Trophoblast cell (in vitro differentiated cells and primary cell): ENCODE measurements around the gene CCDC142.
"Not testable (repeated sequence)": the region's sequence is repeated elsewhere in the genome, so short reads cannot be mapped to it uniquely, and the experiment has no call there.

Experiments
- DNase-seq, 2 donors: peaks; one replicate each; pipeline ENCODE4 v3.0.0-alpha.2; 2016
- H2AFZ ChIP-seq: 2 replicates; pipeline ENCODE4 v1.6.1; 2013; ENCODE audit warnings: low read length, moderate library complexity, mild to moderate bottlenecking; ENCODE audit not compliant: insufficient read depth, poor library complexity
- H2AK5ac ChIP-seq: 2 replicates; pipeline ENCODE4 v1.6.1; 2013; ENCODE audit warnings: mild to moderate bottlenecking, low read length
- H2BK120ac ChIP-seq: 2 replicates; pipeline ENCODE4 v1.6.1; 2013; ENCODE audit warnings: low read length, mild to moderate bottlenecking, moderate library complexity; ENCODE audit not compliant: insufficient read depth, poor library complexity
- H2BK12ac ChIP-seq: 2 replicates; pipeline ENCODE4 v1.6.1; 2013; ENCODE audit warnings: mild to moderate bottlenecking, low read length, moderate library complexity
- H2BK5ac ChIP-seq: 2 replicates; pipeline ENCODE4 v1.6.1; 2013; ENCODE audit warnings: low read length, low read depth, moderate library complexity, mild to moderate bottlenecking; ENCODE audit not compliant: poor library complexity
- H3K14ac ChIP-seq: 2 replicates; pipeline ENCODE4 v1.6.1; 2013; ENCODE audit warnings: mild to moderate bottlenecking, low read length
- H3K18ac ChIP-seq: 2 replicates; pipeline ENCODE4 v1.6.1; 2013; ENCODE audit warnings: mild to moderate bottlenecking, low read length
- H3K23ac ChIP-seq: 2 replicates; pipeline ENCODE4 v1.6.1; 2013; ENCODE audit warnings: low read length
- H3K27ac ChIP-seq: 2 replicates; pipeline ENCODE4 v1.5.1; 2013; ENCODE audit warnings: low read depth, mild to moderate bottlenecking, inconsistent platforms, low read length, moderate library complexity
- H3K27me3 ChIP-seq: 2 replicates; pipeline ENCODE4 v1.6.1; 2013; ENCODE audit warnings: inconsistent platforms, mild to moderate bottlenecking, low read length, moderate library complexity; ENCODE audit not compliant: insufficient read depth
- H3K36me3 ChIP-seq, 2 experiments: 1 replicate in 1 of 2; 2 replicates in 1 of 2; pipeline ENCODE4 v1.6.1; 2013; ENCODE audit warnings: low read length in 2 of 2, mild to moderate bottlenecking in 2 of 2, moderate library complexity in 1 of 2; ENCODE audit not compliant: insufficient read depth in 2 of 2, control insufficient read depth in 1 of 2
- H3K4ac ChIP-seq: 2 replicates; pipeline ENCODE4 v1.6.1; 2013; ENCODE audit warnings: low read depth, mild to moderate bottlenecking, low read length, moderate library complexity
- H3K4me1 ChIP-seq, 2 experiments: 1 replicate in 1 of 2; 2 replicates in 1 of 2; pipeline ENCODE4 v1.6.1; 2013; ENCODE audit warnings: low read length in 2 of 2, mild to moderate bottlenecking in 2 of 2, moderate library complexity in 1 of 2; ENCODE audit not compliant: insufficient read depth in 2 of 2, control insufficient read depth in 1 of 2
- H3K4me2 ChIP-seq: 2 replicates; pipeline ENCODE4 v1.6.1; 2013; ENCODE audit warnings: inconsistent platforms, mild to moderate bottlenecking, low read length, moderate library complexity
- H3K4me3 ChIP-seq: 2 replicates; pipeline ENCODE4 v1.5.1; 2013; ENCODE audit warnings: mild to moderate bottlenecking, low read depth, low read length, inconsistent platforms
- H3K79me1 ChIP-seq: one replicate; pipeline ENCODE4 v1.6.1; 2013; ENCODE audit warnings: low read length
- H3K79me2 ChIP-seq: 2 replicates; pipeline ENCODE4 v1.6.1; 2013; ENCODE audit warnings: low read length, mild to moderate bottlenecking; ENCODE audit not compliant: control insufficient read depth, insufficient read depth, poor library complexity
- H3K9ac ChIP-seq: 2 replicates; pipeline ENCODE4 v1.6.1; 2013; ENCODE audit warnings: mild to moderate bottlenecking, low read length
- H3K9me3 ChIP-seq: 2 replicates; pipeline ENCODE4 v1.6.1; 2013; ENCODE audit warnings: low read depth, mild to moderate bottlenecking, control low read depth, inconsistent platforms, low read length; ENCODE audit not compliant: insufficient read depth
- H4K12ac ChIP-seq: 2 replicates; pipeline ENCODE4 v1.6.1; 2013; ENCODE audit warnings: low read depth, mild to moderate bottlenecking, low read length, moderate library complexity
- H4K8ac ChIP-seq: 2 replicates; pipeline ENCODE4 v1.6.1; 2013; ENCODE audit warnings: low read depth, mild to moderate bottlenecking, low read length, moderate library complexity
- H4K91ac ChIP-seq: one replicate; pipeline ENCODE4 v1.6.1; 2013; ENCODE audit warnings: low read depth, mild to moderate bottlenecking, low read length, moderate library complexity
- WGBS: extraction: QIAGEN DNeasy Blood & Tissue Kit; methylation state at CpG from one replicate; pipeline ENCODE4 v1.1.7; 2013; ENCODE audit warnings: missing lambda C conversion rate; ENCODE audit not compliant: insufficient read length, insufficient coverage; ENCODE audit errors: extremely low coverage; 5-methylcytosine and 5-hydroxymethylcytosine counted together

CCDC142 gene

DNA sequence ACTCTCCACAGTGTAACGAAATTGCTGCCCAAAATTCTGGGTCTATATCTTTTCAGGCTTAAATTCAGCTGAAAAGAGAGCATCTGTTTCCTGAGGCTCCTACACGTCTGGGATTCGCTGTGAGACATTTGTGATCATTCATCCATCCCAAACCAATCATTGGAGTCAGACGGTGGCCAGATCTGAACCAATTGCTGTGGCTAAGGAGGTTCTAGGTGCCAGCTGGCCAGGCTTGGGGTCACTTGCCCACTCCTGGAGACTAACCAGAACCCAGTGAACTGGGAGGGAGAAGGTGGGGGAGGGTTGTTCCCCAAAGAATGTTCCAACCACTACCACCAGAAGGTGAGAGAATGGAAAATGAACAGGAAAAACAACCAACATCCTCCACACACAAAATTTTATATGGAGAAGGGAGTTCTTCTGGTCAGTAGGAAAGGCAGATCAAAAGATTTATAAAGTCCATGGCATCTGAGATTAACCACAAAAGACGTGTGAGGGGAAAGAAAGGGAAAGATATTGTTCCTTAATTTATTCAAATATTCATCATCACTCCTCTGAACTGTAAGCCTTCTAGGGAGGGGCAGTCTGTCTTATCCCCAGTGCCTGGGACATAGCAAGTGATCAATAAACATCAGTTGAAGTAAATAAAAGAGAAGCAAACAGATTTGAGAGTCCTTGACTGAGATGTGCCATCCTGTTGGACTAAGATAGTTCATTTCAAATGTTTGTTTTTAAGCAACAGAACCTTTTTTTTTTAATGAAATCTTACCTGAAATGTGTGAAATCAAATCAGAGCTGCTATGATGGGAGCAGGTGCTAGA lies 38.1 kb downstream of the CCDC142 start:
- H3K79me2 ChIP-seq, result peaks cover 18% of the 10 kb centered on the region
- H3K27me3 ChIP-seq, result no peaks in the 10 kb centered on the region
- no peak overlapping the region for H3K9ac ChIP-seq
- H3K9me3 ChIP-seq, result no peaks in the 10 kb centered on the region
- H3K79me1 ChIP-seq, result peaks cover 23% of the 10 kb centered on the region
- H2AFZ ChIP-seq, result no peak overlapping the region
- H3K4me3 ChIP-seq, result no peak overlapping the region
- H3K36me3 ChIP-seq, result no peaks in the 10 kb centered on the region
- no peak overlapping the region for H4K8ac ChIP-seq
- no peak overlapping the region for H2AK5ac ChIP-seq
- H3K18ac ChIP-seq, result no peak overlapping the region
- H4K91ac ChIP-seq, result no peak overlapping the region
- no peak overlapping the region for H2BK5ac ChIP-seq
- no peak overlapping the region for H4K12ac ChIP-seq
- no peak overlapping the region for H2BK120ac ChIP-seq
- peaks cover 3 to 7% of the 10 kb centered on the region in 2 experiments for H3K4me1 ChIP-seq
- no peak overlapping the region for H3K27ac ChIP-seq
- H3K4me2 ChIP-seq, result no peak overlapping the region
- H3K23ac ChIP-seq, result no peak overlapping the region
- no peak for DNase-seq
- no peak overlapping the region for H3K4ac ChIP-seq
- H2BK12ac ChIP-seq, result no peak overlapping the region
- WGBS, result no CpG with 5 or more reads among the region's 5 CpGs
- no peak overlapping the region for H3K14ac ChIP-seq

DNA sequence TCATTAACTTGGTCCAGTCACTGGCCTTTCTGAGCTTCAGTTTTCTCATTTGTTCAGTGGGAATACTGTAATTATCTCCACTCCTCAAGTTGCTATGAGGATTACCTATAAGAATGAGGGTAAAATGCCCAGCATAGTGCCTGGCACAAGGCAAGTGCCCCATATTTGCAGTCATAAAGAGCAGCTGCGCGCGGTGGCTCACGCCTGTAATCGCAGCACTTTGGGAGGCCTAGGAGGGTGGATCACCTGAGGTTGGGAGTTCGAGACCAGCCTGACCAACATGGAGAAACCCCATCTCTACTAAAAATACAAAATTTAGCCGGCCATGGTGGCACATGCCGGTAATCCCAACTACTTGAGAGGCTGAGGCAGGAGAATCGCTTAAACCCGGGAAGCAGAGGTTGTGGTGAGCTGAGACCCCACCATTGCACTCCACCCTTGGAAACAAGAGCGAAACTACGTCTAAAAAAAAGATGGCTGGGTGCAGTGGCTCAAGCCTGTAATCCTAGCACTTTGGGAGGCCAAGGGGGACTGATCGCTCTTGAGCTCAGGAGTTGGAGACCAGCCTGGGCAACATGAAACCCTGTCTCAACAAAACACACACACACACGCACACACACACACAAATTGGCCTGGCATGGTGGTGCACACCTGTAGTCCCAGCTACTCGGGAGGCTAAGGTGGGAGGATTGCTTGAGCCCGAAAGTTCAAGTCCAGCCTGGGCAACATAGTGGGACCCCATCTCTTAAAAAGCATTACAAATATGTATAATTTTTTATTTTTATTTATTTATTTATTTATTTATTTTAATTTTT lies 40.1 kb downstream of the CCDC142 start:
- not testable (repeated sequence) for H2BK120ac ChIP-seq, H4K12ac ChIP-seq, H3K14ac ChIP-seq, H4K91ac ChIP-seq, H2BK12ac ChIP-seq, H3K27me3 ChIP-seq, H2AFZ ChIP-seq, DNase-seq, H2BK5ac ChIP-seq, H3K9ac ChIP-seq, H3K4ac ChIP-seq, H2AK5ac ChIP-seq, H3K9me3 ChIP-seq, H3K36me3 ChIP-seq, H3K23ac ChIP-seq
- H4K8ac ChIP-seq, result peak overlapping the region; percentile 86
- H3K4me2 ChIP-seq, result peak overlapping the region; percentile 78
- H3K79me2 ChIP-seq, result peaks cover 31% of the 10 kb centered on the region
- no CpG with 5 or more reads among the region's 16 CpGs for WGBS
- peaks cover 26% of the 10 kb centered on the region for H3K79me1 ChIP-seq
- H3K4me1 ChIP-seq, result peaks cover 14 to 17% of the 10 kb centered on the region in 2 experiments
- peak overlapping the region; percentile 84 for H3K4me3 ChIP-seq
- peak overlapping the region; percentile 69 for H3K18ac ChIP-seq
- peak overlapping the region; percentile 94 for H3K27ac ChIP-seq

DNA sequence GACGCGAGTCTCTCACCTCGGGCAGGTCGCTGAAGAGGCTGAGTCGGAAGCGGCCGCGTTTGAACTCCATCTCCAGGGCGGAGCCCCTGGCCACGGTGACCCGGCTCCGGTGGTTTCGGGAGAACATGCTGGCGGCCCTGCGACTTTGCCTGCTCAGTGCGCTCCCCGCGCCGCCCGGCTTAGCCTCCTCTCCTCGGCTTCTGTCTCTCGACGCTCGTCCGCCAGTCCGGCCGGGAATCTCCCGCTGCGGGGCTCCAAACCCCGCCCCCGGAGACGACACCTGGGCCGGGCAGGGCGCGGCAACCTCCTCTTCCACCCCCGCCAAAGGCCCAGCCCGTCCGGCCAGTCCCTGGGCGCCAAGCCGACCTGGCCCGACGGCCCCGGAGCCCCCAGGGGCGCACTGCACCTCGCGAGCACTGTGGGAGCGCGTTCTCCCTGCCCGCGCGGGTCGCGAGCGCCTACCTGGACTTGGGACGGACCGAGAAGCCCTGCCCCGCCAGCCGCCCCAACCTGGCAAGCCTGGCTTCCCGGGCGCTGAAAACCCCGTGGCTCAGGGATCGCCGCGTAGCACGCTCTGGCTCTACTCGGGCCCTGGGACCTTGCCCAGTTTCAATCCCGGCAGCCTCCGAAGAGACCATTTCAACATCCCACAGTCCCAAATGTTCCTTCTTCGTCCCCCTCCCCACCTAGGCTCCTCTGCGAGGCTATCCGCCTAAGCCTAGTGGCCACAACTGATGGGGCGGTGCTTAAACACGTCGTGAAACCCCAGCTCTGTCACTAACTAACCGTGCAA lies 40.9 kb downstream of the CCDC142 start, which contains the start of gene RTKN:
RTKN (minus strand) TSS at position 248 of the 793 bp plus-strand sequence; CDS start at position 127, 121 bp downstream.
- H4K12ac ChIP-seq, result peak within 1 kb of the TSS; percentile 85
- WGBS, result no CpG with 5 or more reads among the region's 75 CpGs

More for the DNA sequence above, 40.9 kb downstream of the CCDC142 start, which contains the start of gene RTKN:
- H3K18ac ChIP-seq, result peak within 1 kb of the TSS; percentile 69
- H3K4me2 ChIP-seq, result peak within 1 kb of the TSS; percentile 78
- H2AK5ac ChIP-seq, result peak within 1 kb of the TSS; percentile 67
- peak within 1 kb of the TSS; percentile 72 for H2BK120ac ChIP-seq
- H3K9me3 ChIP-seq, result no peaks in the 10 kb centered on the region
- H2AFZ ChIP-seq, result peak within 1 kb of the TSS; percentile 87
- peak within 1 kb of the TSS; percentile 86 for H2BK5ac ChIP-seq
- no peak within 1 kb of the TSS for H3K23ac ChIP-seq
- peak within 1 kb of the TSS; percentile 80 for H4K91ac ChIP-seq
- peak within 1 kb of the TSS; percentile 84 for H3K4me3 ChIP-seq
- H3K4me1 ChIP-seq, result peaks cover 14 to 17% of the 10 kb centered on the region in 2 experiments
- peak within 1 kb of the TSS; percentile 79 for H3K14ac ChIP-seq
- H3K9ac ChIP-seq, result peak within 1 kb of the TSS; percentile 81
- peak within 1 kb of the TSS; percentile 51 for H3K4ac ChIP-seq
- peaks cover 26% of the 10 kb centered on the region for H3K79me1 ChIP-seq
- H3K36me3 ChIP-seq, result peaks cover 5 to 8% of the 10 kb centered on the region in 2 experiments
- H3K79me2 ChIP-seq, result peaks cover 32% of the 10 kb centered on the region
- no peaks in the 10 kb centered on the region for H3K27me3 ChIP-seq
- peak; percentile 83 for DNase-seq
- peak within 1 kb of the TSS; percentile 16 for H2BK12ac ChIP-seq
- peak within 1 kb of the TSS; percentile 94 for H3K27ac ChIP-seq
- peak within 1 kb of the TSS; percentile 86 for H4K8ac ChIP-seq
